ENCODE measurements around the gene RGL4. TPM values are rescaled to one million over a fixed set of nuclear protein-coding genes. Genes with fewer than 3 reads are reported as not detected.

The RGL4 gene
- total RNA-seq, 1 experiment from 2014 or later, result 103 TPM

GRCh38 chr22:23691748-23692423 lies 1.1 kb downstream of the RGL4 start:
- Histone ChIP-seq H3K9ac (ENCODE audit: low read length) (peak overlapping the region; percentile 68), H2AFZ (ENCODE audit: low read length) (no peak overlapping the region), H3K4me3 (ENCODE audit: low read length) (peak overlapping the region; percentile 40; the same call in 1 of the 2 replicates), H3K4me2 (ENCODE audit: low read depth, low read length, poor library complexity, severe bottlenecking) (peak overlapping the region; percentile 62), H3K27me3 (ENCODE audit: low read length) (no peaks in the 10 kb centered on the region), H3K36me3 (ENCODE audit: insufficient read depth, low read length) (peaks cover 38% of the 10 kb centered on the region), H3K4me1 (ENCODE audit: low read length) (peaks cover 73% of the 10 kb centered on the region), H3K27ac (ENCODE audit: low read length) (peak overlapping the region; percentile 98), H4K20me1 (ENCODE audit: insufficient read depth, low read depth, low read length) (no peaks in the 10 kb centered on the region), H3K9me2 (replicated peaks; ENCODE audit: insufficient read depth, low read length) (no peaks in the 10 kb centered on the region), H3K9me3 (ENCODE audit: low read length) (no peaks in the 10 kb centered on the region), H3K79me2 (ENCODE audit: low read length) (peaks cover 3% of the 10 kb centered on the region)
- DNase-seq, result peak; percentile 81

GRCh38 chr22:23692598-23693291 lies 1.9 kb downstream of the RGL4 start:
- H3K9ac ChIP-seq (ENCODE audit: low read length), result peak overlapping the region; percentile 68

GRCh38 chr22:23693979-23694680 lies 3.3 kb downstream of the RGL4 start:
- Histone ChIP-seq H3K4me3 (ENCODE audit: low read length) (no peak overlapping the region), H2AFZ (ENCODE audit: low read length) (no peak overlapping the region), H3K27ac (ENCODE audit: low read length) (peak overlapping the region; percentile 98), H3K36me3 (ENCODE audit: insufficient read depth, low read length) (peaks cover 47% of the 10 kb centered on the region), H3K9ac (ENCODE audit: low read length) (peak overlapping the region; percentile 85), H3K4me1 (ENCODE audit: low read length) (peaks cover 95% of the 10 kb centered on the region), H3K27me3 (ENCODE audit: low read length) (no peaks in the 10 kb centered on the region), H3K9me3 (ENCODE audit: low read length) (no peaks in the 10 kb centered on the region), H3K4me2 (ENCODE audit: low read depth, low read length, poor library complexity, severe bottlenecking) (no peak overlapping the region), H3K79me2 (ENCODE audit: low read length) (peaks cover 23% of the 10 kb centered on the region), H3K9me2 (replicated peaks; ENCODE audit: insufficient read depth, low read length) (no peaks in the 10 kb centered on the region), H4K20me1 (ENCODE audit: insufficient read depth, low read depth, low read length) (no peaks in the 10 kb centered on the region)
- no peak for DNase-seq

More at GRCh38 chr22:23692598-23693291, 1.9 kb downstream of the RGL4 start:
- no peaks in the 10 kb centered on the region for H3K9me3 ChIP-seq (ENCODE audit: low read length)
- peak overlapping the region; percentile 98 for H3K27ac ChIP-seq (ENCODE audit: low read length)
- H3K79me2 ChIP-seq (ENCODE audit: low read length), result peaks cover 12% of the 10 kb centered on the region
- peaks cover 82% of the 10 kb centered on the region for H3K4me1 ChIP-seq (ENCODE audit: low read length)
- H3K36me3 ChIP-seq (ENCODE audit: insufficient read depth, low read length), result peaks cover 38% of the 10 kb centered on the region
- H3K4me3 ChIP-seq (ENCODE audit: low read length), result peak overlapping the region; percentile 40; the same call in 1 of the 2 replicates
- H3K9me2 ChIP-seq (replicated peaks; ENCODE audit: insufficient read depth, low read length), result no peaks in the 10 kb centered on the region
- H3K4me2 ChIP-seq (ENCODE audit: low read depth, low read length, poor library complexity, severe bottlenecking), result peak overlapping the region; percentile 62
- H4K20me1 ChIP-seq (ENCODE audit: insufficient read depth, low read depth, low read length), result no peaks in the 10 kb centered on the region
- H3K27me3 ChIP-seq (ENCODE audit: low read length), result no peaks in the 10 kb centered on the region
- H2AFZ ChIP-seq (ENCODE audit: low read length), result no peak overlapping the region
- DNase-seq, result peak; percentile 68

- Histone ChIP-seq H3K4me3 (ENCODE audit: low read length) (peak overlapping the region; percentile 68), H3K27me3 (ENCODE audit: low read length) (no peaks in the 10 kb centered on the region), H3K27ac (ENCODE audit: low read length) (peak overlapping the region; percentile 98), H3K9me3 (ENCODE audit: low read length) (no peaks in the 10 kb centered on the region), H3K9me2 (replicated peaks; ENCODE audit: insufficient read depth, low read length) (no peaks in the 10 kb centered on the region), H3K36me3 (ENCODE audit: insufficient read depth, low read length) (peaks cover 50% of the 10 kb centered on the region), H3K9ac (ENCODE audit: low read length) (peak overlapping the region; percentile 85), H3K79me2 (ENCODE audit: low read length) (peaks cover 30% of the 10 kb centered on the region), H3K4me1 (ENCODE audit: low read length) (peaks cover 96% of the 10 kb centered on the region), H2AFZ (ENCODE audit: low read length) (no peak overlapping the region), H3K4me2 (ENCODE audit: low read depth, low read length, poor library complexity, severe bottlenecking) (peak overlapping the region; percentile 93), H4K20me1 (ENCODE audit: insufficient read depth, low read depth, low read length) (no peaks in the 10 kb centered on the region)
- no peak for DNase-seq
Measured at GRCh38 chr22:23695141-23695540, 4.3 kb downstream of the RGL4 start.

GRCh38 chr22:23695571-23696325 lies 4.9 kb downstream of the RGL4 start:
- Histone ChIP-seq H3K9me3 (ENCODE audit: low read length) (no peaks in the 10 kb centered on the region), H3K9me2 (replicated peaks; ENCODE audit: insufficient read depth, low read length) (no peaks in the 10 kb centered on the region), H4K20me1 (ENCODE audit: insufficient read depth, low read depth, low read length) (no peaks in the 10 kb centered on the region), H2AFZ (ENCODE audit: low read length) (no peak overlapping the region), H3K79me2 (ENCODE audit: low read length) (peaks cover 35% of the 10 kb centered on the region), H3K36me3 (ENCODE audit: insufficient read depth, low read length) (peaks cover 51% of the 10 kb centered on the region), H3K9ac (ENCODE audit: low read length) (peak overlapping the region; percentile 85), H3K27me3 (ENCODE audit: low read length) (no peaks in the 10 kb centered on the region), H3K4me1 (ENCODE audit: low read length) (peaks cover 90% of the 10 kb centered on the region), H3K4me2 (ENCODE audit: low read depth, low read length, poor library complexity, severe bottlenecking) (peak overlapping the region; percentile 93), H3K27ac (ENCODE audit: low read length) (peak overlapping the region; percentile 98), H3K4me3 (ENCODE audit: low read length) (peak overlapping the region; percentile 68)
- peak; percentile 74 for DNase-seq

- Histone ChIP-seq H3K9ac (ENCODE audit: low read length) (peak overlapping the region; percentile 85), H3K4me3 (ENCODE audit: low read length) (peak overlapping the region; percentile 68)
Measured at GRCh38 chr22:23696326-23696851, 5.6 kb downstream of the RGL4 start.

GRCh38 chr22:23697031-23697970 lies 6.5 kb downstream of the RGL4 start:
- H3K4me3 ChIP-seq (ENCODE audit: low read length), result peak overlapping the region; percentile 68
- peaks cover 75% of the 10 kb centered on the region for H3K4me1 ChIP-seq (ENCODE audit: low read length)
- H4K20me1 ChIP-seq (ENCODE audit: insufficient read depth, low read depth, low read length), result no peaks in the 10 kb centered on the region
- no peak overlapping the region for H2AFZ ChIP-seq (ENCODE audit: low read length)
- no peaks in the 10 kb centered on the region for H3K9me3 ChIP-seq (ENCODE audit: low read length)
- H3K9ac ChIP-seq (ENCODE audit: low read length), result peak overlapping the region; percentile 85
- H3K27me3 ChIP-seq (ENCODE audit: low read length), result no peaks in the 10 kb centered on the region
- peak overlapping the region; percentile 93 for H3K4me2 ChIP-seq (ENCODE audit: low read depth, low read length, poor library complexity, severe bottlenecking)
- H3K9me2 ChIP-seq (replicated peaks; ENCODE audit: insufficient read depth, low read length), result no peaks in the 10 kb centered on the region
- DNase-seq, result peak; percentile 52
- peaks cover 60% of the 10 kb centered on the region for H3K36me3 ChIP-seq (ENCODE audit: insufficient read depth, low read length)
- H3K27ac ChIP-seq (ENCODE audit: low read length), result peak overlapping the region; percentile 98
- peaks cover 51% of the 10 kb centered on the region for H3K79me2 ChIP-seq (ENCODE audit: low read length)

More at GRCh38 chr22:23696326-23696851, 5.6 kb downstream of the RGL4 start:
- no peak overlapping the region for H2AFZ ChIP-seq (ENCODE audit: low read length)
- H3K9me3 ChIP-seq (ENCODE audit: low read length), result no peaks in the 10 kb centered on the region
- no peaks in the 10 kb centered on the region for H3K27me3 ChIP-seq (ENCODE audit: low read length)
- H3K27ac ChIP-seq (ENCODE audit: low read length), result peak overlapping the region; percentile 98
- peaks cover 54% of the 10 kb centered on the region for H3K36me3 ChIP-seq (ENCODE audit: insufficient read depth, low read length)
- H3K9me2 ChIP-seq (replicated peaks; ENCODE audit: insufficient read depth, low read length), result no peaks in the 10 kb centered on the region
- H3K4me1 ChIP-seq (ENCODE audit: low read length), result peaks cover 84% of the 10 kb centered on the region
- H4K20me1 ChIP-seq (ENCODE audit: insufficient read depth, low read depth, low read length), result no peaks in the 10 kb centered on the region
- peak; percentile 95 for DNase-seq
- peaks cover 42% of the 10 kb centered on the region for H3K79me2 ChIP-seq (ENCODE audit: low read length)
- H3K4me2 ChIP-seq (ENCODE audit: low read depth, low read length, poor library complexity, severe bottlenecking), result peak overlapping the region; percentile 93

Data from Karpas-422 (cell line).